H9 (cell line): ENCODE measurements around the gene CYTH3. TPM values are rescaled to one million over a fixed set of nuclear protein-coding genes. Genes with fewer than 3 reads are reported as not detected.

Experiments used
- DNase-seq: peaks from one replicate; pipeline ENCODE4 v3.0.0-alpha.2; 2017
- H2AFZ ChIP-seq: one replicate; pipeline ENCODE4 v1.6.1; 2013; ENCODE audit warnings: mild to moderate bottlenecking, low read length, control low read depth, moderate library complexity
- H2AK5ac ChIP-seq: 2 replicates; pipeline ENCODE4 v1.6.1; 2013; ENCODE audit warnings: low read length, control low read depth, mixed read lengths; ENCODE audit not compliant: insufficient read length
- H2BK120ac ChIP-seq: one replicate; pipeline ENCODE4 v1.6.1; 2013; ENCODE audit warnings: low read depth, mild to moderate bottlenecking, low read length, control low read depth, inconsistent platforms; ENCODE audit not compliant: poor library complexity, severe bottlenecking
- H2BK12ac ChIP-seq: 2 replicates; pipeline ENCODE4 v1.6.1; 2013; ENCODE audit warnings: low read length, control low read depth, mixed read lengths, low read depth; ENCODE audit not compliant: insufficient read length
- H2BK15ac ChIP-seq: 2 replicates; pipeline ENCODE4 v1.6.1; 2013; ENCODE audit warnings: low read depth, low read length, control low read depth
- H2BK20ac ChIP-seq: one replicate; pipeline ENCODE4 v1.6.1; 2013; ENCODE audit warnings: low read depth, mild to moderate bottlenecking, low read length, control low read depth, inconsistent platforms; ENCODE audit not compliant: poor library complexity, severe bottlenecking
- H2BK5ac ChIP-seq: 2 replicates; pipeline ENCODE4 v1.6.1; 2013; ENCODE audit warnings: low read length, control low read depth, mixed read lengths; ENCODE audit not compliant: insufficient read length
- H3K14ac ChIP-seq: 2 replicates; pipeline ENCODE4 v1.6.1; 2013; ENCODE audit warnings: low read length, control low read depth; ENCODE audit not compliant: insufficient read depth
- H3K18ac ChIP-seq: 2 replicates; pipeline ENCODE4 v1.6.1; 2013; ENCODE audit warnings: low read depth, mild to moderate bottlenecking, mixed read lengths, low read length, control low read depth; ENCODE audit not compliant: insufficient read length
- H3K23ac ChIP-seq: 2 replicates; pipeline ENCODE4 v1.6.1; 2013; ENCODE audit warnings: low read length, control low read depth, mixed read lengths, low read depth; ENCODE audit not compliant: insufficient read length
- H3K23me2 ChIP-seq: 2 replicates; pipeline ENCODE4 v1.6.1; 2013; ENCODE audit warnings: low read depth, mild to moderate bottlenecking, mixed read lengths, low read length, control low read depth; ENCODE audit not compliant: insufficient read length, poor library complexity, severe bottlenecking
- H3K27ac ChIP-seq: 2 replicates; pipeline ENCODE4 v1.5.1; 2013; ENCODE audit warnings: low read length, control low read depth, mixed read lengths, low read depth; ENCODE audit not compliant: insufficient read length
- H3K27me3 ChIP-seq: 2 replicates; pipeline ENCODE4 v1.6.1; 2013; ENCODE audit warnings: low read length, control low read depth, inconsistent platforms; ENCODE audit not compliant: insufficient read depth
- H3K4ac ChIP-seq: 2 replicates; pipeline ENCODE4 v1.6.1; 2013; ENCODE audit warnings: low read depth, mild to moderate bottlenecking, control low read depth, inconsistent platforms, low read length, moderate library complexity
- H3K4me1 ChIP-seq: 2 replicates; pipeline ENCODE4 v1.6.1; 2013; ENCODE audit warnings: low read length, control low read depth, inconsistent platforms; ENCODE audit not compliant: insufficient read depth
- H3K4me2 ChIP-seq: 2 replicates; pipeline ENCODE4 v1.6.1; 2013; ENCODE audit warnings: low read length, control low read depth, mixed read lengths; ENCODE audit not compliant: insufficient read length, insufficient read depth
- H3K56ac ChIP-seq: 2 replicates; pipeline ENCODE4 v1.6.1; 2013; ENCODE audit warnings: low read depth, mild to moderate bottlenecking, mixed read lengths, low read length, control low read depth; ENCODE audit not compliant: insufficient read length
- H3K79me1 ChIP-seq: 2 replicates; pipeline ENCODE4 v1.6.1; 2013; ENCODE audit warnings: low read depth, mild to moderate bottlenecking, moderate library complexity, low read length, control low read depth, inconsistent platforms; ENCODE audit not compliant: insufficient read depth, poor library complexity, severe bottlenecking
- H3K79me2 ChIP-seq: 2 replicates; pipeline ENCODE4 v1.6.1; 2013; ENCODE audit warnings: low read length, control low read depth, inconsistent platforms; ENCODE audit not compliant: insufficient read depth
- H3K9ac ChIP-seq: 2 replicates; pipeline ENCODE4 v1.6.1; 2013; ENCODE audit warnings: low read length, control low read depth, mixed read lengths; ENCODE audit not compliant: insufficient read length; ENCODE audit errors: extremely low read depth
- H3K9me3 ChIP-seq: one replicate; pipeline ENCODE4 v1.6.1; 2013; ENCODE audit warnings: low read depth, low read length, inconsistent platforms; ENCODE audit not compliant: control insufficient read depth
- H3T11ph ChIP-seq: one replicate; pipeline ENCODE4 v1.6.1; 2013; ENCODE audit warnings: mild to moderate bottlenecking, low read length, control low read depth, inconsistent platforms
- H4K20me1 ChIP-seq: one replicate; pipeline ENCODE4 v1.6.1; 2013; ENCODE audit not compliant: control insufficient read depth, insufficient read length, insufficient read depth
- H4K5ac ChIP-seq: 2 replicates; pipeline ENCODE4 v1.6.1; 2013; ENCODE audit warnings: low read depth, mild to moderate bottlenecking, mixed read lengths, low read length, control low read depth; ENCODE audit not compliant: insufficient read length
- H4K8ac ChIP-seq: replicated peaks from 2 replicates; pipeline ENCODE4 v1.6.1; 2013; ENCODE audit warnings: low read length, control low read depth, mixed read lengths, low read depth; ENCODE audit not compliant: insufficient read length
- H4K91ac ChIP-seq: 2 replicates; pipeline ENCODE4 v1.6.1; 2013; ENCODE audit warnings: low read depth, mild to moderate bottlenecking, moderate library complexity, mixed read lengths, low read length, control low read depth; ENCODE audit not compliant: insufficient read length
- H3K27ac Mint-ChIP-seq, 3 experiments: 2 replicates in 2 of 3; 3 replicates in 1 of 3; pipeline ENCODE4 v1.8.0; 2020 to 2021; ENCODE audit warnings: mixed read lengths in 3 of 3, mild to moderate bottlenecking in 1 of 3, moderate library complexity in 1 of 3
- H3K27me3 Mint-ChIP-seq: 2 replicates; pipeline ENCODE4 v1.8.0; 2021; ENCODE audit warnings: low read depth, mild to moderate bottlenecking, moderate library complexity, mixed read lengths
- H3K36me3 Mint-ChIP-seq, 3 experiments: 2 replicates in 2 of 3; 3 replicates in 1 of 3; pipeline ENCODE4 v1.8.0; 2020 to 2021; ENCODE audit warnings: low read depth in 3 of 3, mixed read lengths in 3 of 3; ENCODE audit not compliant: insufficient read depth in 1 of 3
- H3K4me1 Mint-ChIP-seq, 2 experiments: 2 replicates each; pipeline ENCODE4 v1.8.0; 2020; ENCODE audit warnings: mixed read lengths in 2 of 2
- H3K4me3 Mint-ChIP-seq, 2 experiments: 2 replicates in 1 of 2; 3 replicates in 1 of 2; pipeline ENCODE4 v1.8.0; 2020 to 2021; ENCODE audit warnings: mild to moderate bottlenecking in 2 of 2, mixed read lengths in 2 of 2, moderate library complexity in 1 of 2
- H3K9me3 Mint-ChIP-seq, 2 experiments: 2 replicates in 1 of 2; 3 replicates in 1 of 2; pipeline ENCODE4 v1.8.0; 2020; ENCODE audit warnings: mild to moderate bottlenecking in 2 of 2, mixed read lengths in 2 of 2, moderate library complexity in 1 of 2
- WGBS: extraction: QIAGEN DNeasy Blood & Tissue Kit; methylation state at CpG from one replicate; pipeline ENCODE4 v1.1.7; 2013; ENCODE audit warnings: missing lambda C conversion rate, low lambda C conversion rate, mixed read lengths; ENCODE audit not compliant: insufficient read length; ENCODE audit errors: extremely low coverage; 5-methylcytosine and 5-hydroxymethylcytosine counted together
- total RNA-seq: library from RNA; stranded (reverse); gene quantifications from 2 replicates; pipeline ENCODE4 v1.2.1, GENCODE V29; 2021
- TF ChIP-seq, protein P1 (sequence below): fragments of 200-600 bp; sonication (generic); conservative IDR thresholded peaks from 3 replicates; pipeline ENCODE4 v1.8.0; 2021; ENCODE audit warnings: antibody characterized with exemption, mild to moderate bottlenecking

The CYTH3 gene
- total RNA-seq, 1 experiment from 2014 or later: 12.3 TPM

DNA sequence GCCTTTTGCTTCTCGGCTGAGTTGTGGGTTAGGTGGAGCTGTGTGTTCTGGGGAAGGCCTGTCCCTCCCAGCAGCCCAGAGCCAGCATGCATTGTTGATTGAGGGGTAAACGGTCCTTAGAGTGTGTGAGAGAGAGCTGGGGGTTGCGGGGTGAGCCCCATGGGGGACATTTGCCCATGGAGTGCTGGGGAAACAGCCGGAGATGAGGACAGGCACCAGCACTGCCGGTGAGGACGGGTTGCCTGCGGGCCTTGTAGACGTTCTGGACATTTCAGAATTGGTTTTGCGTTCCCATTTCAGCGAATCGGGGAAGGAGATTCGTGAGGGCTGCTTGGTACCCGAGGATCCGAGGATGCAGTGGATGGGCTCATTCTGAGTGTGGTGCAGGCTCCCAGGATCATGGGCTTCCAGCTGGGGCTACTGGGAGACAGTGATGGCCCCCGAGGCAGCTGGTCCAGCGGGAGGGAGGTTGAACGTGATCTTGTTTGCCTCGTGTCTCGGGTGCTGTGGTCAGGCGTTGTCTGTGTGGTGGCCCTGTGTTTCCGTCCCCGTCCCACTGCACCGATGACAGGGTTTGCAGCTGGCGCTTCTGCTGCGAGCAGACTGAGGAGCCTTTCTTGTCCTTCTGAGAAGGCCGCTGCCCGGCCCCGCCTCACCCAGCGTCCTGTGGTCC, 113.9 kb downstream of the CYTH3 start:
- no peak overlapping the region for H2BK12ac ChIP-seq
- H4K8ac ChIP-seq: no peak overlapping the region
- TF ChIP-seq, protein P1, sequence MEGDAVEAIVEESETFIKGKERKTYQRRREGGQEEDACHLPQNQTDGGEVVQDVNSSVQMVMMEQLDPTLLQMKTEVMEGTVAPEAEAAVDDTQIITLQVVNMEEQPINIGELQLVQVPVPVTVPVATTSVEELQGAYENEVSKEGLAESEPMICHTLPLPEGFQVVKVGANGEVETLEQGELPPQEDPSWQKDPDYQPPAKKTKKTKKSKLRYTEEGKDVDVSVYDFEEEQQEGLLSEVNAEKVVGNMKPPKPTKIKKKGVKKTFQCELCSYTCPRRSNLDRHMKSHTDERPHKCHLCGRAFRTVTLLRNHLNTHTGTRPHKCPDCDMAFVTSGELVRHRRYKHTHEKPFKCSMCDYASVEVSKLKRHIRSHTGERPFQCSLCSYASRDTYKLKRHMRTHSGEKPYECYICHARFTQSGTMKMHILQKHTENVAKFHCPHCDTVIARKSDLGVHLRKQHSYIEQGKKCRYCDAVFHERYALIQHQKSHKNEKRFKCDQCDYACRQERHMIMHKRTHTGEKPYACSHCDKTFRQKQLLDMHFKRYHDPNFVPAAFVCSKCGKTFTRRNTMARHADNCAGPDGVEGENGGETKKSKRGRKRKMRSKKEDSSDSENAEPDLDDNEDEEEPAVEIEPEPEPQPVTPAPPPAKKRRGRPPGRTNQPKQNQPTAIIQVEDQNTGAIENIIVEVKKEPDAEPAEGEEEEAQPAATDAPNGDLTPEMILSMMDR: no peak
- H3K79me2 ChIP-seq: no peaks in the 10 kb centered on the region
- no peak overlapping the region for H2BK15ac ChIP-seq
- peaks cover 18 to 56% (median 51%) of the 10 kb centered on the region in 3 experiments; a peak in 6 of 7 replicates for H3K36me3 Mint-ChIP-seq
- no peaks in the 10 kb centered on the region for H3K79me1 ChIP-seq
- no peak overlapping the region for H3K27ac ChIP-seq
- H2BK120ac ChIP-seq: no peak overlapping the region
- H3K4me1 Mint-ChIP-seq: peaks cover 5 to 9% of the 10 kb centered on the region in 2 experiments; a peak in 3 of 4 replicates
- H3T11ph ChIP-seq: no peak overlapping the region
- no peak overlapping the region for H3K9ac ChIP-seq
- H3K14ac ChIP-seq: no peak overlapping the region; the same call in 1 of the 2 replicates
- H3K23me2 ChIP-seq: no peaks in the 10 kb centered on the region
- H4K91ac ChIP-seq: no peak overlapping the region
- H3K23ac ChIP-seq: no peak overlapping the region
- no CpG with 5 or more reads among the region's 29 CpGs for WGBS
- no peak overlapping the region for H4K5ac ChIP-seq
- no peak overlapping the region for H3K4ac ChIP-seq
- no peak overlapping the region for H2AFZ ChIP-seq
- no peaks in the 10 kb centered on the region for H3K27me3 ChIP-seq
- no peak overlapping the region for H2AK5ac ChIP-seq
- no peak overlapping the region for H2BK5ac ChIP-seq
- no peak overlapping the region for H3K56ac ChIP-seq
- no peak overlapping the region for H3K4me3 Mint-ChIP-seq
- H3K4me1 ChIP-seq: no peaks in the 10 kb centered on the region
- H3K4me2 ChIP-seq: no peak overlapping the region
- no peak overlapping the region for H2BK20ac ChIP-seq
- H3K18ac ChIP-seq: no peak overlapping the region
- no peaks in the 10 kb centered on the region; the same call in 1 of the 2 replicates for H3K27me3 Mint-ChIP-seq
- no peaks in the 10 kb centered on the region for H3K9me3 ChIP-seq
- no peaks in the 10 kb centered on the region for H4K20me1 ChIP-seq
- H3K27ac Mint-ChIP-seq: peak overlapping the region in 2 of 3 experiments; percentile 80 to 83; a peak in 4 of 7 replicates
- H3K9me3 Mint-ChIP-seq: no peaks in the 10 kb centered on the region
- no peak for DNase-seq
